HG02840 (cell line): ENCODE data around the gene WWOX.

Experiments
- ATAC-seq: cut with Tn5 transposase; IDR thresholded peaks from one replicate; pipeline ENCODE4 v1.9.1; 2021; ENCODE audit warnings: mild to moderate bottlenecking, moderate library complexity, moderate number of reproducible peaks; ENCODE audit not compliant: unreplicated experiment, low FRiP score

The WWOX gene

GRCh38 chr16:78256686-78257375 is 157.4 kb downstream of the WWOX start:
- no peak for ATAC-seq

GRCh38 chr16:78257376-78257728 is 157.9 kb downstream of the WWOX start:
- ATAC-seq = no peak

DNA sequence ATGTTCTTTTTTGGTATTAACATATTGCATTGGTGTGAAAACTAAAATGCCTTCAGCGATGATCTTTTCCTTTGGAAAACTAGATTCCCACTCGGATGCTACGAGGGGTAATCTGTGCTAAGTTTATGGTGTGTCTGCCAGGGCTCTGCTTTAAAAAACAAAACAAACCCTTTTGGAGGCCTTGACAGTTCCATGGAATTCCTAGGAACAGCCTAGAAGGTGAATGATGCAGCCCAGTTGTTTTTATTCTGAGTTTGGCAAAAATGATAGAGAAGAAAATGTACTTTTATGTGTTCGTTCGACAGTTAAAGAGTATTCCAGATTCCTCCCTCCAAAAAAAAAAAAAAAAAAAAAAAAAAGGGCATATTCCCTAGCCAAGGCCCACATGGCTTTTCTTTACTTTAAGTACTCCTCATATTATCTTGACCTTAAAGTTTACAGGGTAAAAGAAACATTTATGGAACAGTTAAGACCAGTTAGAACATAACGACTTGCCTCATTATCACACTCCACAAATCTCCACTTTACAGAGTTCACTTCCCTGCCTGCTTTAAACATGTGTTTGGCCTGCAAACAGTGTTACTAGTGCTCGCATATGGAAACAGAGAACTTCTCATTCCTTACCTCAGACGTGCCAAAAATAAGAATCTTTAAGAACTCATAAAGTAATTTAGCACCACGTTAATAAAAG is 159.1 kb downstream of the WWOX start:
- ATAC-seq = no peak

DNA sequence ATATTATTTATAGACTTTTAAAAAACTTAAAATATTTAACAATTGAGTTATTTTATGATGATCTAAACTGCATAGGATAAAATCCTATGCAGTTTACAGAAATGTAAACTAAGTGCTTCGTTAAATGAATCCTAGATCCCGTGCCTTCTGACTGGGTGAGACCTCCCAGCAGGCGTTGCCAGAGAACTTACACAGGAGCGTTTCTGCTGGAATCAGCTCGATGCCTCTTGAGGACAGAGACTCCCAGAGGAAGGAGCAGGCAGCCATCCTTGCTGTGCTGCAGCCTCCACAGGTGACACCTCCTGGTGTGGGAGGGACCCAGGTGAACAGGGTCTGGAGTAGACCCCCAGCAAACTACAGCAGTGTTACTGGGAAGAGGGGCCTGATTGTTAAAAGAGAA is 160.4 kb downstream of the WWOX start:
- ATAC-seq = no peak

- ATAC-seq = no peak
Measured at GRCh38 chr16:78264642-78265041, 165.2 kb downstream of the WWOX start.

- no peak for ATAC-seq
Measured at GRCh38 chr16:78269256-78269655, 169.8 kb downstream of the WWOX start.

DNA sequence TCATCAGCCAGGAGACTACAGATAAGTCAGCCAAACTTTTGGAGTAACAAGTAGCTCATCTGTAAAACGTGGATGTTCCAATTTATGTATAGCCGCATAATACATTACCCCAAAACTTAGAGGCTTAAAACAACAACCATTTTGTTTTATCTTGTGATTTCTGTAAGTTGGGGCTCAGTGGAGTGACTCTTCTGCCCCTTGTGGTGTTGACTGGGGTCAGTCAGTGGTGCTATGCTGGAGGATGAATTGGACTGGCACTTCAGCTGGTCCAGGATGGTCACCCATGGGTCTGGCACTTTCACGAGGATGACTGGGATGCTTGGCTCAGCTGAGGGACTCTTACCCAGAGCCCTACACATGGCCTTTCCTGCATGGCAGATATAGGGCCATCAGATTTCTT is 172.5 kb downstream of the WWOX start:
- no peak for ATAC-seq

DNA sequence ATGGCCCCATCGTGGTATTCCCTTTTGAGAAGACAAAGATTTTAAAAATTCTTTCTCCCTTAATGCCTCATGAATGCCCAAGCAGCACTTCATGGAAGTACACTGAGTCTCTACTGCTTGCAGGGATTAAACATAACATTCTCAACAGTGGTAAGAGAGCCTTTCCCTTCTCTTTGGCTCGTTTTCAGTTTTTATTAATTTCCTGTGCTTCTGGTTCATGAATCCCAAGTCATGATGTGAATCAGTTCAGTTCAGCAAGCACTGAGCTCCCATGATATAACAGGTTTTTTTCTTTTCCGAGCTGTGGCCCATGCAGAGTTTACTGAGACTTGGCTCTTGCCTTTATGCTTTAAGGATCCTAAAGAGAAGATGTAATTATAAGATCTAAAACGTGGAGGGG is 175.3 kb downstream of the WWOX start:
- no peak for ATAC-seq

- ATAC-seq = no peak
Measured at GRCh38 chr16:78275420-78275819, 176.0 kb downstream of the WWOX start.

- ATAC-seq = no peak
Measured at GRCh38 chr16:78277321-78278055, 178.0 kb downstream of the WWOX start.

DNA sequence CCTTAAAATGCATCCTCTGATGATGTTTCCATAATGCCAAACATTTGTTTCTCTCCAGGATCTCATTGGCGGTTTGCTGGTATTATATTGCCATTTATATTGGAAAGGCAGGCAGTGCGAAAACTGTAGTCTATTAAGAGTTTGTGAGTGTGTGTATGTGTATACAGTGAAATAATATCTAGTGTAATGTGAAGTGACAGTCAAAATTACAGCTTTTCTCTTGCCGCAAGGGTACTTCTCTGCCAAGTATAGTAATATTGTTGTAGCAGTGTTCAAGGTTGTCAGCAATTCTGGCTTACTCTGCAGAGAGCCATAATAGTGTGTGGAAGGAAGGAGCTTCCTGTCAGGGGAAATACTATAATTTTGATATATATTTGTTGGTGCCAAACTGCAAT is 178.6 kb downstream of the WWOX start:
- ATAC-seq = no peak

DNA sequence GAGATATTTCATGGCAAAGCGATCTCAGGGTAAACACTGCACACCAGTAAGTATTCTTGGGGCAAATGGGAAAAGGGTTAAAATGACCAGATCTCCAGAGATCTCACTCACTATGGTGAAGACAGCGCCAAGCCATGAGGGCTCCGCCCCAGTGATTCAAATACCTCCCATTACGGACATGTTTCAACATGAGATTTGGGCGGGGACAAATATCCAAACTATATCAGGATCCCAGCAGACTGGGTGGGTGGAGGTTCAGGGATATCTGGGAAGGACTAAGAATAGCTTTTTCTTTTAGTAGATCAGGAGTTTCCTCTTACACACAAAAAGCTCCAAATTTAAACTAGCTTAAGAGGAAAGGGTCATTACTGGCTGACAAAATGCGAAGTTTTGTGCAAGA is 181.7 kb downstream of the WWOX start:
- ATAC-seq = no peak

GRCh38 chr16:78283548-78284251 is 184.2 kb downstream of the WWOX start:
- no peak for ATAC-seq

DNA sequence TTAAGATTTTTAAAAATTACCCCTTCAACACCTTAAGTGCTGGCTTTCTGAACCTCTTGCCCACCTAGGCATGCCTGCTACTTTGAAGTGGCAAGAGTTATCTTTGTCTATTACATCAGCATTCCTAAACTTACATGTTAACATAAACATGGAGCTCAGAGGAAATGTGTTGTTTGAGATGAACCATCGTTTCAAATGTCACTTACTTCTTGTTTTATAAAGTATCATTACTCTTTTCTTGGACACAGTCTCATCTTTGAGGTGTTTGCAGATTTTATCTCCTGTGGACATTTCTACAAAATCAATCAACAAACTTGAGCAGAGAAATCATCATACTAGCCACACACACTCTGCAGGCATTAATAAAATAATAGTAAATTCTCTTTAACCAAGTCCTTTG is 184.9 kb downstream of the WWOX start:
- ATAC-seq = no peak

GRCh38 chr16:78284957-78285434 is 185.5 kb downstream of the WWOX start:
- ATAC-seq = no peak

DNA sequence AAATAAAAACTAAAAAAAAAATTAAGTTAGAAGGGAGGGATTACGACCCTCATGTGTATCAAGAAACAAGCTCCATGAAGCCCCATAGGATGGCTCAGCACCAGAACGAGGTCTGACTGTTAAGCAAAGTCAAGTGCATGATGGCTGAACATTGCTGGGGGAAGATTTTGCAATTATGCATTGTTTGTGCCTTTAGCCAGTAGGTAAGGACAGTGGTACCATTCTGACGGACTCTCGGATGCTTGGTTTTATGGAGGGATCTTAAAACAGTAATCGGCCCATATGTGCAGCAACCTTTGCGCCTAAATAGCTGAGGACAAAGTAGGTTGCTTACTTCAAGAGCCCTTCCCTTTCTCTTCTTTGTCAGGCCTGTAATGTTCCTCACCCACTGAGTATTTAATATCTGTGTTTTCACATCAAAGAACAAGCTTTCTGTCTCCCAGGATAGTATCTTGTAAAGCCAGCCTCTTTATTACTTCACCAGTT is 186.0 kb downstream of the WWOX start:
- ATAC-seq = no peak

DNA sequence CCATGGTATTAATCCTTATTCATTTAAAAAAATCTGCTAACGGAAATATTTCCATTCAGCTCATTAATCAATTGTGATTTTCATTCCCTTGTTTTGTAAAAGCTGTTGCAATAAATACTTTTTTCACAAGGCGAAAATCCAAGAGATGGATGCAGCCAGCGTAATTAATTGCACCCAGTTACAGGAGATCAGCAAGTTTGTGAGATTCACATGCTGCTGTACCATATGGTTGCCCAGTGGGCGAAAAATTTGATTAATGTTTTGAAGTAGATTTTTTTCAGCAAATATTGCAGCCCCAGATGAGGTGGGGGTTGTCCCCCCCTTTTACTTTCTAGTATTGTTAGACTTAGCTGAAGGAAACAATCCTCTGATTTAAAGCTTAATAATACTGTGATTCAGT is 186.6 kb downstream of the WWOX start:
- ATAC-seq = no peak

DNA sequence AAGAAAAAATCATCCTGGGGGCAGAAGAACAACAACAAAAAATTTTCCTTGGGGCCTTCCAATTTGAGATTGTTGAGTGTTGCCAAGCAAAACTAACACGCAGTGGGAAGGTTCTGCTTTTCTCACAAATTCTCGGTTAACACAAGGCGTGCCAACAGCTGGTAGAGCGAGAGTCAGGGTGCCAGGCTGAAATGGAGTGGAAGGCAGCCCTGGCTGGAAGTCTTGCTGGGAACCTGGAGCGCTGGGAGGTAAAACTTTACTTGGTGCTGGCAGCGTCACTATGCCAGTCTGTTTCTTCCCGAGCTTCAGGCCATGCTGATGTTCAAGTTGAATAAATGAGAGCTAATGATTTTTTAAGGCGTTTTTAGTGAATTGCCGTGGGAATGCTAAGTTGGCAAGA is 189.4 kb downstream of the WWOX start:
- ATAC-seq = no peak

DNA sequence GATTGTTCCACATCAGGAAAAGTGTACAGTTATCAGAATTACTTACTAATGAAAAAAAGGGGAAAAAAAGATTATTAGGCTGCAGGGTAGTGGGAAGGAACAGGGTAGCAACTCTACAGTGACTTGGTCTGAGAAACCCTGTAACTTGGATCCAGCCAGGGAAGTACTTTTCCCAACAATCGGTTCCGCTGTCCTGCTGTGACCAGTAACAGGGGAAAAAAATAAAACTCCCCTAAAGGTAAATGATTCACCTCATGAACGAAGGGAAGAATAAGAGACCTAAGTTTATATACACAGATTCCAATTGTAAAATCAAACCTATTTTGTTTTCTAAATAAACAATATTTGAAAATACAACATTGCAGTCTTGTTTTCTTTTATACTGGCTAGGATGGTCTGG is 189.9 kb downstream of the WWOX start:
- ATAC-seq = no peak

- ATAC-seq = no peak
Measured at GRCh38 chr16:78289844-78290277, 190.4 kb downstream of the WWOX start.

GRCh38 chr16:78290395-78290794 is 190.9 kb downstream of the WWOX start:
- no peak for ATAC-seq
